Measurements from ENCODE around the gene TRIM16.
"Not testable (repeated sequence)": the region's sequence is repeated elsewhere in the genome, so short reads cannot be mapped to it uniquely, and the experiment has no call there.

DNA sequence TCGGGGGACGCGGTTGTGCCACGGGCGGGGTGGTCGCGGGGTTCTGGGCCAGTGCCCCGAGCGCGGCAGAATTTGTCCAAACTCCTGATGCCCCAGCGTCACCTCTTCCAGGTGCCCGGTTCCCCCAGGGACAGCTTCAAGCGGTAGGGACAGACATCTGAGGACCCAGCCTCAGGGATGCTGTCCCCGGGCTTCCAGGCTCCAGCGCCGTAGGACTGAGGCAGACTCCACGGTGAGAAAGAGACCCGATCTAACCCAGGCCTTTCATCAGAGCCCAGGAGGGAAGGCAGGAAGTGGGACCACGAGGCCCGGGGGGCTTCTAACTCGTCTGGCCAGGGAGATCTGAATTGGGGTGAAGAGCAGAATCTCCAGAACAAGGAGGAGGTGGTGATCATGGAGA lies 15.8 kb upstream of the TRIM16 start:
- TF ChIP-seq, protein P1, sequence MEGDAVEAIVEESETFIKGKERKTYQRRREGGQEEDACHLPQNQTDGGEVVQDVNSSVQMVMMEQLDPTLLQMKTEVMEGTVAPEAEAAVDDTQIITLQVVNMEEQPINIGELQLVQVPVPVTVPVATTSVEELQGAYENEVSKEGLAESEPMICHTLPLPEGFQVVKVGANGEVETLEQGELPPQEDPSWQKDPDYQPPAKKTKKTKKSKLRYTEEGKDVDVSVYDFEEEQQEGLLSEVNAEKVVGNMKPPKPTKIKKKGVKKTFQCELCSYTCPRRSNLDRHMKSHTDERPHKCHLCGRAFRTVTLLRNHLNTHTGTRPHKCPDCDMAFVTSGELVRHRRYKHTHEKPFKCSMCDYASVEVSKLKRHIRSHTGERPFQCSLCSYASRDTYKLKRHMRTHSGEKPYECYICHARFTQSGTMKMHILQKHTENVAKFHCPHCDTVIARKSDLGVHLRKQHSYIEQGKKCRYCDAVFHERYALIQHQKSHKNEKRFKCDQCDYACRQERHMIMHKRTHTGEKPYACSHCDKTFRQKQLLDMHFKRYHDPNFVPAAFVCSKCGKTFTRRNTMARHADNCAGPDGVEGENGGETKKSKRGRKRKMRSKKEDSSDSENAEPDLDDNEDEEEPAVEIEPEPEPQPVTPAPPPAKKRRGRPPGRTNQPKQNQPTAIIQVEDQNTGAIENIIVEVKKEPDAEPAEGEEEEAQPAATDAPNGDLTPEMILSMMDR (IDR thresholded peaks at IDR 0.05; ENCODE audit: low read length), result not testable (repeated sequence)
- not testable (repeated sequence) for TF ChIP-seq EZH2 (IDR thresholded peaks at IDR 0.05; ENCODE audit: borderline replicate concordance, low read length)

Data from OCI-LY1 (cell line).